ENCODE results near the gene PARP1.

- TF ChIP-seq CTCF (IDR thresholded peaks at IDR 0.05) (no peak), POLR2A (IDR thresholded peaks at IDR 0.05) (no peak)
These were observed 38.8 kb downstream of the PARP1 start for GRCh38 chr1:226369110-226369509.
